Muscle layer of colon (tissue), 2 donors: ENCODE results near the gene ITPRID1.

Experiments used
- H3K27ac ChIP-seq: one replicate; pipeline ENCODE4 v1.7.0; 2013; ENCODE audit warnings: low read depth, mild to moderate bottlenecking, low read length, moderate library complexity
- H3K27me3 ChIP-seq, 2 donors: one replicate each; pipeline ENCODE4 v1.7.0; 2013; ENCODE audit warnings: low read length in 2 of 2, mild to moderate bottlenecking in 2 of 2; ENCODE audit not compliant: insufficient read depth in 2 of 2, control insufficient read depth in 1 of 2
- H3K36me3 ChIP-seq: one replicate; pipeline ENCODE4 v1.7.0; 2013; ENCODE audit warnings: mild to moderate bottlenecking, low read length; ENCODE audit not compliant: insufficient read depth
- H3K4me1 ChIP-seq: one replicate; pipeline ENCODE4 v1.7.0; 2013; ENCODE audit warnings: mild to moderate bottlenecking, low read length; ENCODE audit not compliant: insufficient read depth
- H3K4me3 ChIP-seq, 2 donors: one replicate each; pipeline ENCODE4 v1.7.0; 2013; ENCODE audit warnings: low read length in 2 of 2, low read depth in 1 of 2, mild to moderate bottlenecking in 1 of 2, moderate library complexity in 1 of 2
- H3K9ac ChIP-seq: one replicate; pipeline ENCODE4 v1.7.0; 2013; ENCODE audit warnings: low read length
- H3K9me3 ChIP-seq: one replicate; pipeline ENCODE4 v1.7.0; 2013; ENCODE audit warnings: mild to moderate bottlenecking, low read length
- donor health status: abdominal sarcoma.
- donor health status: Adenocarcinoma of cecum.

Gene ITPRID1

GRCh38 chr7:31642681-31643115, 128.8 kb downstream of the ITPRID1 start:
- no peaks in the 10 kb centered on the region for H3K27me3 ChIP-seq
- no peak overlapping the region for H3K4me3 ChIP-seq
- no peaks in the 10 kb centered on the region for H3K4me1 ChIP-seq
- H3K36me3 ChIP-seq: no peaks in the 10 kb centered on the region
- no peak overlapping the region for H3K27ac ChIP-seq
- no peak overlapping the region for H3K9ac ChIP-seq
- no peaks in the 10 kb centered on the region for H3K9me3 ChIP-seq

- Histone ChIP-seq H3K4me3 (no peak overlapping the region), H3K9me3 (no peaks in the 10 kb centered on the region), H3K4me1 (no peaks in the 10 kb centered on the region), H3K9ac (no peak overlapping the region), H3K27me3 (no peaks in the 10 kb centered on the region), H3K36me3 (no peaks in the 10 kb centered on the region), H3K27ac (no peak overlapping the region)
Measured at GRCh38 chr7:31646942-31647341, 133.1 kb downstream of the ITPRID1 start.

GRCh38 chr7:31647511-31647910, 133.6 kb downstream of the ITPRID1 start:
- no peak overlapping the region for H3K4me3 ChIP-seq
- H3K36me3 ChIP-seq: no peaks in the 10 kb centered on the region
- no peak overlapping the region for H3K9ac ChIP-seq
- H3K9me3 ChIP-seq: no peaks in the 10 kb centered on the region
- no peaks in the 10 kb centered on the region for H3K27me3 ChIP-seq
- no peaks in the 10 kb centered on the region for H3K4me1 ChIP-seq
- H3K27ac ChIP-seq: no peak overlapping the region

DNA sequence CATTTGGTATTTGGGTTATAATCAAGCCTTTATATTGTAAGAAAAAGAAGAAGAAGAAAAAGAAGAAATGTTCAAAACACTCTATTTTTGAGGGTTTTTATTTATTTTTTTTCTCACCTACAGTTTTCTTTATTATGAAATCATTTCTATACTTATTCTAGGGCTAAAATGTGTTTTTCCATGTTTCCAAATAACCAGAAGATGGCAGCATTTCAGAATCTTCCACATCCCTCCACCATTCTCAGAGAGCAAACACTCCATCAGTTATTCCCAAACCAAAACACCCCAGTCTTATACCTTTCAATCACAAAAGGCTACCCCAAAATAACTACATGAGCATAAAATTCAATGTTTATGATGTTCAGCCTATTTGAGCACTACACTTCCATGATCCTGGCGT, 134.4 kb downstream of the ITPRID1 start:
- no peak overlapping the region for H3K4me3 ChIP-seq
- no peak overlapping the region for H3K9ac ChIP-seq

GRCh38 chr7:31648880-31649279, 135.0 kb downstream of the ITPRID1 start:
- no peaks in the 10 kb centered on the region for H3K36me3 ChIP-seq
- no peaks in the 10 kb centered on the region for H3K27me3 ChIP-seq
- no peaks in the 10 kb centered on the region for H3K9me3 ChIP-seq
- H3K27ac ChIP-seq: no peak overlapping the region
- no peak overlapping the region for H3K4me3 ChIP-seq
- no peak overlapping the region for H3K9ac ChIP-seq
- no peaks in the 10 kb centered on the region for H3K4me1 ChIP-seq

More for the DNA sequence above, 134.4 kb downstream of the ITPRID1 start:
- Histone ChIP-seq H3K27me3 (no peaks in the 10 kb centered on the region), H3K36me3 (no peaks in the 10 kb centered on the region), H3K27ac (no peak overlapping the region), H3K9me3 (no peaks in the 10 kb centered on the region), H3K4me1 (no peaks in the 10 kb centered on the region)

GRCh38 chr7:31651234-31652062, 137.6 kb downstream of the ITPRID1 start:
- H3K27ac ChIP-seq: no peak overlapping the region
- no peaks in the 10 kb centered on the region for H3K9me3 ChIP-seq
- H3K27me3 ChIP-seq: no peaks in the 10 kb centered on the region
- H3K9ac ChIP-seq: no peak overlapping the region
- H3K36me3 ChIP-seq: no peaks in the 10 kb centered on the region
- no peaks in the 10 kb centered on the region for H3K4me1 ChIP-seq
- H3K4me3 ChIP-seq: no peak overlapping the region

DNA sequence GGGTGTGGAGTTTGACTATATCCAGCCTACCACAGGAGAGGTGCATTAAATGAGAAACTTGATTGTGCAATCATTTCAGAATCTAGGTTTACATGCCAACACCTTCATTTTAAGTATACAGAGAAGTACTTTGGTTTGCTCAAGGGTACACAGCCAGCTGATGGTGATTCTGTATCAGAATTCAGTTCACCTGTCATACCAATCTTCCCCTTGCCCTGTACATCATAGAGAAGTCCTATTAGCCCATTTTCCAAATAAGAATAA, 138.1 kb downstream of the ITPRID1 start:
- Histone ChIP-seq H3K4me1 (no peaks in the 10 kb centered on the region), H3K9me3 (no peaks in the 10 kb centered on the region), H3K27me3 (no peaks in the 10 kb centered on the region), H3K4me3 (no peak overlapping the region), H3K9ac (no peak overlapping the region), H3K36me3 (no peaks in the 10 kb centered on the region), H3K27ac (no peak overlapping the region)

GRCh38 chr7:31663072-31663471, 149.2 kb downstream of the ITPRID1 start:
- Histone ChIP-seq H3K27ac (no peak overlapping the region), H3K36me3 (no peaks in the 10 kb centered on the region), H3K4me1 (no peaks in the 10 kb centered on the region), H3K4me3 (no peak overlapping the region), H3K9me3 (no peaks in the 10 kb centered on the region), H3K9ac (no peak overlapping the region), H3K27me3 (no peaks in the 10 kb centered on the region)

DNA sequence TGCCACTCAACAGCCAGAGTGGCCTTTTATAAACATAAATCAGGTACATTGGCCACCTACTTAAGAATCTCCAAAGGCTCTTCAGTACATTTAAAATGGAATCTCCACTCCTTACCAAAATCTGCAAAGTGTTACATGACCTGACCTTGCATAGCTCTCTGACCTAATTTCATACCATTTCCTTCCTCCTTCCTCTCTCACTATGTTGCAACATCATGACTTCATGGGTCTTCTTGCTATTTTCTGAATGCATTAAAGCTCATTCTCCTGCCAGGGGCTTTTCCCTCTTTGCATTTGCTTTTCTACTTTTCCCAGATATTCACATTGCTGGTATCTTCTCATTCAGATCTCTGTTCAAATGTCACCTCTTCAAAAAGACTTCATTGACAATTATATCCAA, 151.0 kb downstream of the ITPRID1 start:
- Histone ChIP-seq H3K36me3 (no peaks in the 10 kb centered on the region), H3K4me3 (no peak overlapping the region), H3K27ac (no peak overlapping the region), H3K9ac (no peak overlapping the region), H3K9me3 (no peaks in the 10 kb centered on the region), H3K4me1 (no peaks in the 10 kb centered on the region), H3K27me3 (no peaks in the 10 kb centered on the region)

DNA sequence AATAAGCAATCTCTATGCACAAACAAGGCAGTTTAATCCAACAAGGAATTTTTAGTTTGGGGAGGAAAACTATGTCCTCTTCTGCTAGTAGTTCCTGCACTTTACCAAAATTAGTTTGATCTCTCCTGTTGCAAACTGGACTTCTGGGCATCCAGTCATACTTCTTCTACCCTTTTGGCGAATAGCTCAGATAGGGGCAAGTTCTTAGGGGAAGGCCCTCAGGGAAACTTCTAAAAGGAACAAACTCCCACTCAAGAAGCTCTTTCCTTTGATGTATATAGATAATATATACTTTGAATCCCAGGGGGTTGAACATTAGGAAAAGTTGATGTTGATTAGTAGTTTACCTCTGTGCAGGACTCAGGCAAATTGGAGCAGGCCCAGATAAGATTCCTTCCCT, 151.7 kb downstream of the ITPRID1 start:
- H3K27me3 ChIP-seq: no peaks in the 10 kb centered on the region
- H3K27ac ChIP-seq: no peak overlapping the region
- no peaks in the 10 kb centered on the region for H3K4me1 ChIP-seq
- no peak overlapping the region for H3K9ac ChIP-seq
- H3K36me3 ChIP-seq: no peaks in the 10 kb centered on the region
- H3K9me3 ChIP-seq: no peaks in the 10 kb centered on the region
- H3K4me3 ChIP-seq: no peak overlapping the region

GRCh38 chr7:31669461-31669860, 155.6 kb downstream of the ITPRID1 start:
- Histone ChIP-seq H3K36me3 (no peaks in the 10 kb centered on the region), H3K9me3 (no peaks in the 10 kb centered on the region), H3K9ac (no peak overlapping the region), H3K27me3 (no peaks in the 10 kb centered on the region), H3K4me3 (no peak overlapping the region), H3K27ac (no peak overlapping the region), H3K4me1 (no peaks in the 10 kb centered on the region)

- H3K27me3 ChIP-seq: no peaks in the 10 kb centered on the region
- H3K4me1 ChIP-seq: no peaks in the 10 kb centered on the region
- no peaks in the 10 kb centered on the region for H3K36me3 ChIP-seq
- H3K4me3 ChIP-seq: no peak overlapping the region
- H3K9ac ChIP-seq: no peak overlapping the region
- no peak overlapping the region for H3K27ac ChIP-seq
- H3K9me3 ChIP-seq: no peaks in the 10 kb centered on the region
Measured at GRCh38 chr7:31679574-31680305, 165.8 kb downstream of the ITPRID1 start.
